GM12878 (cell line): ENCODE measurements around the gene GARRE1.

ENCODE experiments used
- POLR2AphosphoS5 ChIP-seq: IDR thresholded peaks from 2 replicates; pipeline ENCODE4 v1.6.1; 2011; ENCODE audit warnings: mild to moderate bottlenecking, low read length, inconsistent platforms
- TAF1 ChIP-seq: IDR thresholded peaks from 2 replicates; pipeline ENCODE4 v1.6.1; 2011; ENCODE audit warnings: mild to moderate bottlenecking, low read depth, low read length, borderline replicate concordance

DNA sequence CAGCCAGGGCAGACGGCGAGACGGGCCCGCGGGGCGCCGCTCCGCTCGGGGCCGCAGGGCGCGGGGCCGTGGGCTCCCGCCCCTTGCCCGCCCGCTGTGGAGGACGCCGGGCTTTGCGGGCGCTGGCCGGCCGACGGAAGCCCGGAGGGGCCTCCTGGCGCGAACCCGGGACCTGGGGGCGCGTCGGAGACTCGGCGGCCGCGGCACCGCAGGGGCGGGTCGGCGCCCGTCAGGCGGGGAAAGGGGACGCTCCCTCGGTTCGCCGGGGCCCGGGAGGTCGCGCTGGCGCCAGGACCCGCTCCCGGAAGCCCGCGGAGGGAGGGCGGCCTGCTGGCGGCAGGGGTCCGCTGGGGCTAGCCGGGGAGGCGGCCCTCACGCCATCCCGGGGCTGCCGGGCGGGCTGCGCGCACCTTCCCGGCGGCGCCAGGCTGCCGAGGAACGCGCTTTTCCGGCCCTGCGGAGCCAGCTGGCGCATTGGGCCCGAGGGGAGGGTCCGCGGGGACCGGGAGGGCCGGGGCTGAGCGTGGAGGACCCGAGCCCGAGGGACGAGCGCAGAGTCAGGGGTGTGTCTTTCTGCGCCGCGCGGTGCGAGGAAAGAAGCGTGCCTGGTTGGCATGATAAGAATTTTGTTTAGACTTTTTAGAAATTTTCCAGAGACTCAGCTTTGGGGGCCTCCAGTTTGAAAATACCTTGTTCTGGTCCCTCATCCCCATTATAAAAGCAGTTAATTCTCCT, 511 bp downstream of the GARRE1 start:
- TF ChIP-seq TAF1 = no peak
- no peak; the same call in 1 of the 2 replicates for TF ChIP-seq POLR2AphosphoS5
